T-helper 2 cell treated with Interferon-gamma antibody and Interleukin-4, amounts not matched to agents 100 ng/mL and 5 ng/mL, for 36 hours (primary cell): ENCODE results near the gene HDAC9. TPM values are rescaled to one million over a fixed set of nuclear protein-coding genes. Genes with fewer than 3 reads are reported as not detected.

ENCODE experiments used
- intact Hi-C: fragments of 100-400 bp; cut with micrococcal nuclease; formaldehyde crosslinking; loops from one replicate; pipeline ENCODE4 v1.15.1; 2023
- total RNA-seq: library from RNA; stranded (reverse); gene quantifications from 2 replicates; pipeline ENCODE4 v1.2.3, GENCODE V29; 2022

Gene HDAC9
- total RNA-seq, 1 donor from 2014 or later, result 0.14 TPM

GRCh38 chr7:18553605-18554003 lies 58.1 kb downstream of the HDAC9 start:
- intact Hi-C loops, result no loop called here

GRCh38 chr7:18555120-18555519 lies 59.6 kb downstream of the HDAC9 start:
- intact Hi-C loops, result no loop called here

- intact Hi-C loops, result no loop called here
Observed at GRCh38 chr7:18555968-18556367, 60.4 kb downstream of the HDAC9 start.

- intact Hi-C loops, result no loop called here
Observed at GRCh38 chr7:18558503-18558902, 63.0 kb downstream of the HDAC9 start.

GRCh38 chr7:18558910-18559309 lies 63.4 kb downstream of the HDAC9 start:
- intact Hi-C loops, result no loop called here

- intact Hi-C loops, result no loop called here
Observed at GRCh38 chr7:18559756-18560155, 64.2 kb downstream of the HDAC9 start.

- intact Hi-C loops, result no loop called here
Observed at GRCh38 chr7:18564779-18565178, 69.2 kb downstream of the HDAC9 start.

GRCh38 chr7:18565337-18565736 lies 69.8 kb downstream of the HDAC9 start:
- intact Hi-C loops, result no loop called here

- intact Hi-C loops, result no loop called here
Observed at GRCh38 chr7:18566205-18566604, 70.7 kb downstream of the HDAC9 start.

- intact Hi-C loops, result no loop called here
Observed at GRCh38 chr7:18566829-18567228, 71.3 kb downstream of the HDAC9 start.

GRCh38 chr7:18570441-18570840 lies 74.9 kb downstream of the HDAC9 start:
- intact Hi-C loops, result no loop called here

- intact Hi-C loops, result no loop called here
Observed at GRCh38 chr7:18570890-18571478, 75.4 kb downstream of the HDAC9 start.

GRCh38 chr7:18572154-18572553 lies 76.6 kb downstream of the HDAC9 start:
- intact Hi-C loops, result no loop called here

GRCh38 chr7:18572885-18573284 lies 77.3 kb downstream of the HDAC9 start:
- intact Hi-C loops, result no loop called here

- intact Hi-C loops, result no loop called here
Observed at GRCh38 chr7:18573410-18574234, 78.1 kb downstream of the HDAC9 start.

GRCh38 chr7:18574235-18574540 lies 78.6 kb downstream of the HDAC9 start:
- intact Hi-C loops, result no loop called here

GRCh38 chr7:18574676-18575075 lies 79.1 kb downstream of the HDAC9 start:
- intact Hi-C loops, result no loop called here

GRCh38 chr7:18575622-18576572 lies 80.3 kb downstream of the HDAC9 start:
- intact Hi-C loops, result no loop called here

- intact Hi-C loops, result no loop called here
Observed at GRCh38 chr7:18577096-18577771, 81.7 kb downstream of the HDAC9 start.

GRCh38 chr7:18579698-18580097 lies 84.1 kb downstream of the HDAC9 start:
- intact Hi-C loops, result no loop called here

- intact Hi-C loops, result no loop called here
Observed at GRCh38 chr7:18580950-18581349, 85.4 kb downstream of the HDAC9 start.
